HG03378 (cell line): Measurements from ENCODE around the gene PKMYT1.
"Not testable (repeated sequence)": the region's sequence is repeated elsewhere in the genome, so short reads cannot be mapped to it uniquely, and the experiment has no call there.

Source experiments
- ATAC-seq: cut with Tn5 transposase; IDR thresholded peaks from one replicate; pipeline ENCODE4 v1.9.1; 2021; ENCODE audit warnings: mild to moderate bottlenecking, moderate library complexity; ENCODE audit not compliant: unreplicated experiment

Gene PKMYT1

DNA sequence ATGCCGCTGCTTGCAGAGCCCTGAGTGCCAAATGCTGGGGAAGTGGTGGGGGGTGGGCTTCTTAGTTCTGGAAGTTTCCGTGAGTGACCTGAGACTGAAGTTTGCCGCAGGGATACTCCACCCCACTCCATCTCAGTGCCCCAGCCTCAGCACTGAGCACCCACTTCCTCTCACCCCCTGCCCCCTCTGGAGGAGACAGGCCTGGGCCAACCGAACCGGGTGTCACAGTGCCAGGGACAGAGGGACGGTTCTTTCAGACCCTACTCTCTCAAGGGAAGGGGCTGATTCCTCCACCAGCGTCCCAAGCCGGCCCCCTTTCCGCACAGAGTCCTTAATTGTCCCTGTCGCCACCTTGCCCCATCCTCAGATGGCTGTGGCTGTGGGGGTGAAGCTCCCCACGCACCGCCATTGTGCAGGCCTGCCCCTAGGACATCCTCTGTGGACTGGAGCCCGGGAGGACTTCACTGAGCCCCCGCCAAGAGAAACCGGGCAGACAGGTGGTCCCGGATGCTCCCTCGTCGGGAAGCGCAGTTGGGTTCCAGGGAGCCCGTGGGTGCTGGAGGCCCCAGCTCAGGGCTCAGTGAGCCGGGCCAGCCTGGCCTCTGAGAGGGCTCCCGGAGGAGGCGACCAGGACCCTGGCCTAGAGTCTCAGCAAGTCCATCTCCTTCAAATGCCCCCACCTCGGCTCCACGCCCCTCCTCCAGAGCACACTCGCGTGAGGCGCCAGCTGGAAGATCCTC is 17.7 kb downstream of the PKMYT1 start:
- ATAC-seq = no peak

DNA sequence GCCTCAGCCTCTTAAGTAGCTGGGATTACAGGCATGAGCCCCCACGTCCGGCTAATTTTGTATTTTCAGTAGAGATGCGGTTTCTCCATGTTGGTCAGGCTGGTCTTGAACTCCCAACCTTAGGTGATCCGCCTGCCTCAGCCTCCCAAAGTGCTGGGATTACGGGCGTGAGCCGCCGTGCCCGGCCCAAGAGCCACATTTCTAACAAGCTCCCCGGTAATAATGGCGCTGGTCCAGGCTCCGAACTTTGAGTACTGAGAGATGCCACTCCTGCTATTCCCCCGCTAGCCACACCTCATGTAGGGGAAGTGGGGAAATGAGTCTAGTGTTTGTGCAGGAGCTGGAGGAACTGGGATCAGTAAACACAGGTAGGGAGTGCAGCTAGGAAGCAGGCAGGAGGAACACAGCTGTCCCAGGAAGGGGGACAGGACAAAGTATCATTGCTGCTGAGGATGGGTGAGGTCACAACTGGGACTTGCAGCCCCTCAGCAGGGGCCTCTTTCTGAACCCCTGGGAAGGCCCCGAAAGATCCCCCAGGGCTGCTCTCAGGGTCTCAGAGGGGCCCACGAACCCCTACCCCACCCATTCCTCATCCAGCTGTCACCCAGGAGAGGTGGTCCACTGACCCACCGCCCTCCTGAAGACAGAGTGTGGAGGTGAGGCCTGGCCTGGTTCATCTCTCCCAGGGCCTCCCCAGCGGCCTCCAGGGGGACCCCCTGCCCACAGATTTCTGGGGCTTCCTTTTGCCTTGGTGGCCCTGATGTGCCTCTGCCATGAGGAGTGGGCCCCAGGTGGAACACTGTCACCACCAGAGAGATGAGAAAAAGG is 19.8 kb downstream of the PKMYT1 start:
- no peak for ATAC-seq

DNA sequence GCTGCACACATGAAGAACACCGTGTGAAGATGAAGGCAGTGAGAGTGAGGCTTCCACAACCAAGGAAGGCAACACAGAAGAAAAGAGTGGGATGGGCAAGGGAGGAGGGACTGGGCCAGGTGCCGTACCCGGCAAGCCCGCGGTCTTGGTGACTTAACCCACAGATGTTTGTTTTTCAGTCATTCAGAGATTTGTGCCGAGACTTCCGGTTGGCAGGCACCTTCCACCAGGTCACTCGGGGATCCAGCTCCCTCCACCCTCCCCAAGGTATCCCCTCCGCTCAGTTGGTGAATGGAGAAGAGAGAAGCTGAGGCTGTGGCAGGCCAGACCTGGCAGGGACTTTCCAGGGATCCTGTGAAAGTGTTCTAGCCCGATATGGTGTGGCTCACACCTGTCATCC is 21.0 kb downstream of the PKMYT1 start:
- ATAC-seq = no peak

DNA sequence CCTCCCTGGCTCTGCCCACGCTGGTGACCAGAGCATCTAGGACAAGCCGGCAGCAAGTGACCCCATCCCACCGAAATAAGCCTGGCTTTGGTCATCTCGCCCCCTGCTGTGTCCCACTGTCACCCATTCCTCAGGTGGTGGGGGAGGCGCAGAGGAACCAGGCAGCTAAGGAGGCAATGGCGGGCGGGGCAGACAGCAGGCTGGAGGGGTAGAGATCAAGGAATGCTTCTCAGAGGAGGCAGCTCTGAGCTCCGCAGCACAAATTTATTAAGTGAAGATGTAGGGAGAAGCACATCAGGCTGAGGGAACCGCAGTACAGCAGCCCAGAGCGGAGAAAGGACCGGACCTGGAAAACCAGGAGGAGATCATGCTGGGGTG is 23.7 kb downstream of the PKMYT1 start:
- no peak for ATAC-seq

DNA sequence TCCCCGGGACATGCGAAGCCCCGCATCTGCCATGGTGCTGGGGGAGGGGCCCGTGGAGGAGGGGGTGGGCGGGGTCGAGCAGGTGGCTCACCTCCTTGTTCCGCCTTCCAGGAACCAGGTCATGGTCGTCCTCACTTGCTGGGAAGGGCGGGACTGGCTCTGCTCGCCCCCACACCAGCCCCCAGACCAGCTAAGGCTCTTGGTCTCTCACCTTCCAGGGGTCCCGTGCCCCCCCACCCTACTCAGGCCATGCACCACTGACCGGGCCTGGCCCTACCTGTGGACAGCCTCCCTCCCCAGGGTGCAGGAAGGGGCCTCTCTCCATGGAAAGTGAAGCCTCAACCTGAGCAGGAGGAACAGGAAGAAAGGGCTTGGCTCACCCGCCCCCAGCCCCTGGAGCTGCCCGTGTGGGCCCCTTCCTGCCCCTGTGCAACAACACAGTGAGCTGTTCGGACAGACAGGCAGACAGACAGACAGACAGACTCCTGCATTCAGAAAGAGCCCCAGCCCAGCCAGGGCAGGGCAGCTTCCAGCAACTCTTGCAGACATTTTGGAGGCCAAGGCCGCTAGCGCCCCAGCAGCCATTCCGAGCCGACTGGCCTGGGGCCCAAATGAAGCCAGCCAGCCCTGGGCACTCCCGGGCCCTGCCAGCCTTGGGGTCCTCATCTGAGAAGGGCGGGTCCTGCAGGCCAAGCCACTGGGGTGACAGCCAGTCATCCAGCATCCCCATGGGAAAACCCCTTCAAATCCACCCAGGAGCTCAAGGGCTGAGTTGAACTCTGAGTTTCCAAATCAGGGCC is 24.3 kb downstream of the PKMYT1 start:
- no peak for ATAC-seq

- no peak for ATAC-seq
Measured at GRCh38 chr16:2955438-2955778, 24.8 kb downstream of the PKMYT1 start.

- ATAC-seq = no peak
Measured at GRCh38 chr16:2954656-2955381, 25.4 kb downstream of the PKMYT1 start.

DNA sequence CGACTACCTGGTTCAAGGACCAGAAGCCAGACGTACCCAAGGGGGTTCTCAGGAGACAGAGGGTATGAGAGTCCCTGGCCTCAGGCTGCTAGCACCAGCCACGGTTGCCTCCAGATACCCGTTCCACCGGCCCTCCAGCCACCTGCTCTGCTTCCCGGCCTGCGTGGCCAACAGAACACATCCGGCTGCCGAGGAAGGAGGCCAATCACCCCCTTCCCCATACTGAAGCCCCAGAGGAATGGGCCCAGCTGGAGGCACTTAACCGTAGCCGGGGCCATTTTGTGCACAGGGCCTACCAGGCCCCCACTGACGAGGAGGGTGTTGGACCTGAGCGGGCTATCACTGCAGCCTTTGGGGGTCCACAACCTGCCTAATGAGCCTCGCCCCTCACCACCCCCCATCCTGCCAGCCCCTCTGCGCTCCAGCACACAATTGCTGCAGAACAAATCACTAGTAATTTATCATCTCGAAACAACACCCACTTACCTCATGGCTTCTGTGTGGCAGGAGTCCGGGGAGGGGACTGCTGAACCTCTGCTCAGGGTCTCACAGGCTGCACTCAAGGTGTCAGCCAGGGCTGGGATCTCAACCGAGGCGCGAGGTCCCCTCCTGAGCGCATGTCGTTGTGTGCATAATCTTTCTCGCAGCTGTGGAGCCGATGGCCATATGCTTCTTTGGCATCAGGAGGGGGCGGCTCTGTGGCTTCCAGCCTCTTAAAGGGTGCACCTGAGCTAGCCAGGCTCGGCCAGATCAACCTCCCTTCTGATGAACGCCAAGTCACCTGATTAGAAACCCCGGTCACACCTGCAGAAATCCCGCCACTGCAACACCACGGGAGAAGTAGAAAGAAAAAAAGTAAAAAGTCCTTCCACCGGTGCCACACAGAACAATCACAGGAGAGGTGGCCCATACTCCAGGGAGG is 26.3 kb downstream of the PKMYT1 start:
- no peak for ATAC-seq

DNA sequence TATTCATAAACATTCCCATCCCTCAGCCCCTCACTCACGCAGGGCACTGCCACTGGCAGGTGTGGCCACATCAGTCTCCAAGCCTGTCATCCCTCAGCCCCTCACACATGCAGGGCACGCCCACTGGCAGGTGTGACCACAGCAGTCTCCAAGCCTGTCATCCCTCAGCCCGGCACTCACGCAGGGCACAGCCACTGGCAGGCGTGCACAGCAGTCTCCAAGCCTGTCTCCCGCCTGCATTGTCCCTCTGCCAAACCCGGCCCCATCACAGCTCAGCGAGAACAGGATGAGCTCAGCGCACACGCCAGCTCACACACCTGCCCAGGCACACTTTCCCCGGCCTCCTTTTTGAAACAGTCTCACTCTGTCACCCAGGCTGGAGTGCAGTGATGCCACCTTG is 27.6 kb downstream of the PKMYT1 start:
- no peak for ATAC-seq

- ATAC-seq = no peak
Measured at GRCh38 chr16:2950773-2951172, 29.5 kb downstream of the PKMYT1 start.

DNA sequence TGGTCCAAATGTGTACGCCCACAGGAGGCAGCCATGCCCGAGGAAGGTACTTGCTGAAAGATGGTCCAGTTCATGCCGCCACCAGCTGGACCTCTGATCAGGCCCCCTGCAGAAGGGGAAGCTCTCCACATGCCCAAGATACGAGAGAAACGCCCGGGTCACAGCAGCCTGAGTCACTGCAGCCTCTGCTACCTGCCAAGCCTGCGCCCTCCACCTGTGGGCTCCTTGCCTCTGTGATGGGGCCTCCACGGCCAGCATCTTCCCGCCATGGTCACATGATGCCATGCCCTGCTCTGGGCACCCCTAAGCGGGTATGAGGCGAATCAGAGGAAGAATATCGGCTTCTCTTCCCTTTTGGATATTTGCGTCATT is 29.9 kb downstream of the PKMYT1 start:
- ATAC-seq = no peak

DNA sequence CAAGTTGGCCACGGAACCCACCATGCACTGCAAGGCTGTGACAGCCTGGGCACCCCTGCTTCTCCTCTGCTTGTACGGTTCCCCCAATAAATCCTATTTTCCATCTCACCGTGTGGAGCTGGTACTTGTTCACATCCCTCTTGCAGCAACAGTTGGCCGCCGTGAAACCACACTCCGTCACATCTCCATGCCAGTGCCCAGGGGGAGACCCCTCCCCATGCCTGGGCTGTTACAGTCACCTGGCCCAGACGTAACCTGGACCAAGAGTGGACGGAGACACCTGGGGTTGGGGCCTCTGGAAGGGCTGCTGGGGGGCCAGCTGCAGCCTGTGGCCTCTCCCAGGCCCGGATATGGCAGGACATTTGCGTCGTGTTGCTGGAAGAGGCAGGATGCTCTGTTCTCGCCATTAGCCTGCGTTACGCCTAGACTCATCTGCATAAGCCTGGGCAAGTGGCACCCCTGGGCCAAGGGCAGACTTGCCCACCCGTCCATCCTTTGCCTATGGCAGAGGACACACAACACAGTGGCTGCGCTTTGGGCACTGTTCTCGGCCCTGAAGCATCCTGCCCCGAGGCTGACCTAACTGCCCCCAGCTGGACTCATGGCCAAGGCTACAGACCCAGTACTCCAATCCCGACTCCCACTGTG is 30.4 kb downstream of the PKMYT1 start:
- no peak for ATAC-seq

GRCh38 chr16:2948807-2949704 is 31.2 kb downstream of the PKMYT1 start:
- ATAC-seq = no peak

DNA sequence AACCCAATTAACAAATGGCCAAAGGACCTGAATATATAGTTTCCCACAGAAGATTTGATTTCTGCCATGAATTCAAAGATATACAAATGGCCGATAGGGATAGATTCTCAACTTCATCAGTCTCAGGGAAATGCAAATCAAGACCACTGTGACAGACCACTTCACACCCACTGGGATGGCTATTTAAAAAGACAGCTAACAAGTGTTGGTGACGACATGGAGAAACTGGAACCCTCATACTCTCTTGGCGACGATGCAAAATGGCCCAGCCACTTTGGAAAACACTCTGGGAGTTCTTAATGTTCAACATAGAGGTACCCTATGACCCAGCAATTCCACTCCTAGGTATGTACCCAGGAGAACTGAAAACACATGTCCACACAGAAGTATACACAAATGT is 33.6 kb downstream of the PKMYT1 start:
- no peak for ATAC-seq

- not testable (repeated sequence) for ATAC-seq
Measured at GRCh38 chr16:2943716-2944115, 36.5 kb downstream of the PKMYT1 start.

GRCh38 chr16:2942045-2942444 is 38.2 kb downstream of the PKMYT1 start:
- no peak for ATAC-seq

- no peak for ATAC-seq
Measured at GRCh38 chr16:2939968-2940367, 40.3 kb downstream of the PKMYT1 start.

GRCh38 chr16:2938206-2938605 is 42.0 kb downstream of the PKMYT1 start:
- no peak for ATAC-seq

DNA sequence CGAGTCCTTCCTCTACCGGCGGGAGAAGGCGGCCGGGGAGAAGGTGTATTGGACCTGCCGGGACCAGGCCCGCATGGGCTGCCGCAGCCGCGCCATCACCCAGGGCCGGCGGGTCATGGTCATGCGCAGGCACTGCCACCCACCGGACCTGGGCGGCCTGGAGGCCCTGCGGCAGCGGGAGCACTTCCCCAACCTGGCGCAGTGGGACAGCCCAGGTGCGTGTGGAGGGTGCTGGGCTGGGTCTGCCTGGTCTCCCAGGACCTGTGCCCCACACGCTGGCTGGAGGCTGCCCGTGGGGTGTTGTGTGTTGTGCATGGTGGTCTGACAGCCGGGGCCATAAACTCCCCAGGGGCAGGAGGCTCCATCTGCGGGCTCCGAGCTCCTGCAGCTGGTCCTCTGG is 43.1 kb downstream of the PKMYT1 start:
- no peak for ATAC-seq
